DOHH2 (cell line): ENCODE measurements around the gene WDR70.
"Not testable (repeated sequence)": the region's sequence is repeated elsewhere in the genome, so short reads cannot be mapped to it uniquely, and the experiment has no call there.

Experiments used
- EZH2phosphoT487 ChIP-seq: fragments of 200-600 bp; sonication (generic); IDR thresholded peaks from 2 replicates; pipeline ENCODE4 v1.6.1; 2017; ENCODE audit warnings: borderline replicate concordance, mild to moderate bottlenecking, antibody characterized with exemption, low read length, moderate library complexity, mixed read lengths
- TF ChIP-seq, protein P1 (sequence below): fragments of 200-600 bp; sonication (generic); IDR thresholded peaks from one replicate; pipeline ENCODE4 v1.5.1; 2014; ENCODE audit warnings: antibody characterized with exemption, mild to moderate bottlenecking, low read depth, low read length; ENCODE audit not compliant: poor library complexity, severe bottlenecking

DNA sequence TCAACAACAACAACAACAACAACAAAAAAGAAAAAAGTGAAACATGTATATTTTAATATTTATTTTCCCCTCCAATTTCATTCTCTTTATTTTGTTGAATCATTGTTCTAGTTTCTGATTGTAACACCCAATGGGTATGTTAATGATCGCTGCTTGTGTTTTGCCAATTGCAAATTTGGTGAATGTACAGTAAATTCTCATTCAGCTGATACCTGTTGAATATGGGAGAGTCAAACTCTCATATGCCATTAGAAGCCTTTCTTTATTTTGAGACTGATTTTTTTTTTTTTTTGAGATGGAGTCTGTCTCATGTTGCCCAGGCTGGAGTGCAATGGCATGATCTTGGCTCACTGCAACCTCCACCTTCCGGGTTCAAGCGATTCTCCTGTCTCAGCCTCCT lies 72.9 kb downstream of the WDR70 start:
- TF ChIP-seq, protein P1, sequence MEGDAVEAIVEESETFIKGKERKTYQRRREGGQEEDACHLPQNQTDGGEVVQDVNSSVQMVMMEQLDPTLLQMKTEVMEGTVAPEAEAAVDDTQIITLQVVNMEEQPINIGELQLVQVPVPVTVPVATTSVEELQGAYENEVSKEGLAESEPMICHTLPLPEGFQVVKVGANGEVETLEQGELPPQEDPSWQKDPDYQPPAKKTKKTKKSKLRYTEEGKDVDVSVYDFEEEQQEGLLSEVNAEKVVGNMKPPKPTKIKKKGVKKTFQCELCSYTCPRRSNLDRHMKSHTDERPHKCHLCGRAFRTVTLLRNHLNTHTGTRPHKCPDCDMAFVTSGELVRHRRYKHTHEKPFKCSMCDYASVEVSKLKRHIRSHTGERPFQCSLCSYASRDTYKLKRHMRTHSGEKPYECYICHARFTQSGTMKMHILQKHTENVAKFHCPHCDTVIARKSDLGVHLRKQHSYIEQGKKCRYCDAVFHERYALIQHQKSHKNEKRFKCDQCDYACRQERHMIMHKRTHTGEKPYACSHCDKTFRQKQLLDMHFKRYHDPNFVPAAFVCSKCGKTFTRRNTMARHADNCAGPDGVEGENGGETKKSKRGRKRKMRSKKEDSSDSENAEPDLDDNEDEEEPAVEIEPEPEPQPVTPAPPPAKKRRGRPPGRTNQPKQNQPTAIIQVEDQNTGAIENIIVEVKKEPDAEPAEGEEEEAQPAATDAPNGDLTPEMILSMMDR, result not testable (repeated sequence)
- TF ChIP-seq EZH2phosphoT487, result not testable (repeated sequence)
